HL-60 (cell line): ENCODE measurements around the gene PNRC2.
"Not testable (repeated sequence)": the region's sequence is repeated elsewhere in the genome, so short reads cannot be mapped to it uniquely, and the experiment has no call there.

Source experiments
- POLR2AphosphoS5 ChIP-seq: IDR thresholded peaks from 2 replicates; pipeline ENCODE4 v1.6.1; 2012; ENCODE audit warnings: low read depth
- SPI1 ChIP-seq: IDR thresholded peaks from 2 replicates; pipeline ENCODE4 v1.6.1; 2012; ENCODE audit warnings: low read depth, mild to moderate bottlenecking, borderline replicate concordance
- TF ChIP-seq, protein P1 (sequence below): IDR thresholded peaks from one replicate; pipeline ENCODE4 v1.5.1; 2011; ENCODE audit warnings: low read length, control low read depth, inconsistent platforms; ENCODE audit not compliant: insufficient read depth
- TF ChIP-seq, protein P2 (sequence below): IDR thresholded peaks from 2 replicates; pipeline ENCODE4 v1.6.1; 2012; ENCODE audit warnings: low read depth; ENCODE audit not compliant: insufficient replicate concordance

DNA sequence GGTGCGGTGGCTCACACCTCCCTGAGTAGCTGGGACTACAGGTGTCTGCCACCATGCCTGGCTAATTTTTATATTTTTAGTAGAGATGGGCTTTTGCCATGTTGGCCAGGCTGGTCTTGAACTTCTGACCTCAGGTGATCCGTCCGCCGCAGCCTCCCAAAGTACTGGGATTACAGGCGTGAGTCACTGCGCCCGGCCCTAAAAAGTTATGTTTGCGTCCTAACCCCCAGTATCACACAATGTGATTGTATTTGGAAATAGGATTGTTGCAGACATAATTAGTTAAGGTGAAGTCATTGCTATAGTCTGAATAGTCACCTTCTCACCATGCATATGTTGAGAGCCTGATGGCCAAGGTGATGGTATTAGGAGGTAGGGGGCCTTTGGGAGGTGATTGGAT, 53.2 kb downstream of the PNRC2 start:
- TF ChIP-seq, protein P1, sequence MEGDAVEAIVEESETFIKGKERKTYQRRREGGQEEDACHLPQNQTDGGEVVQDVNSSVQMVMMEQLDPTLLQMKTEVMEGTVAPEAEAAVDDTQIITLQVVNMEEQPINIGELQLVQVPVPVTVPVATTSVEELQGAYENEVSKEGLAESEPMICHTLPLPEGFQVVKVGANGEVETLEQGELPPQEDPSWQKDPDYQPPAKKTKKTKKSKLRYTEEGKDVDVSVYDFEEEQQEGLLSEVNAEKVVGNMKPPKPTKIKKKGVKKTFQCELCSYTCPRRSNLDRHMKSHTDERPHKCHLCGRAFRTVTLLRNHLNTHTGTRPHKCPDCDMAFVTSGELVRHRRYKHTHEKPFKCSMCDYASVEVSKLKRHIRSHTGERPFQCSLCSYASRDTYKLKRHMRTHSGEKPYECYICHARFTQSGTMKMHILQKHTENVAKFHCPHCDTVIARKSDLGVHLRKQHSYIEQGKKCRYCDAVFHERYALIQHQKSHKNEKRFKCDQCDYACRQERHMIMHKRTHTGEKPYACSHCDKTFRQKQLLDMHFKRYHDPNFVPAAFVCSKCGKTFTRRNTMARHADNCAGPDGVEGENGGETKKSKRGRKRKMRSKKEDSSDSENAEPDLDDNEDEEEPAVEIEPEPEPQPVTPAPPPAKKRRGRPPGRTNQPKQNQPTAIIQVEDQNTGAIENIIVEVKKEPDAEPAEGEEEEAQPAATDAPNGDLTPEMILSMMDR = not testable (repeated sequence)
- TF ChIP-seq POLR2AphosphoS5, SPI1: not testable (repeated sequence)
- TF ChIP-seq, protein P2, sequence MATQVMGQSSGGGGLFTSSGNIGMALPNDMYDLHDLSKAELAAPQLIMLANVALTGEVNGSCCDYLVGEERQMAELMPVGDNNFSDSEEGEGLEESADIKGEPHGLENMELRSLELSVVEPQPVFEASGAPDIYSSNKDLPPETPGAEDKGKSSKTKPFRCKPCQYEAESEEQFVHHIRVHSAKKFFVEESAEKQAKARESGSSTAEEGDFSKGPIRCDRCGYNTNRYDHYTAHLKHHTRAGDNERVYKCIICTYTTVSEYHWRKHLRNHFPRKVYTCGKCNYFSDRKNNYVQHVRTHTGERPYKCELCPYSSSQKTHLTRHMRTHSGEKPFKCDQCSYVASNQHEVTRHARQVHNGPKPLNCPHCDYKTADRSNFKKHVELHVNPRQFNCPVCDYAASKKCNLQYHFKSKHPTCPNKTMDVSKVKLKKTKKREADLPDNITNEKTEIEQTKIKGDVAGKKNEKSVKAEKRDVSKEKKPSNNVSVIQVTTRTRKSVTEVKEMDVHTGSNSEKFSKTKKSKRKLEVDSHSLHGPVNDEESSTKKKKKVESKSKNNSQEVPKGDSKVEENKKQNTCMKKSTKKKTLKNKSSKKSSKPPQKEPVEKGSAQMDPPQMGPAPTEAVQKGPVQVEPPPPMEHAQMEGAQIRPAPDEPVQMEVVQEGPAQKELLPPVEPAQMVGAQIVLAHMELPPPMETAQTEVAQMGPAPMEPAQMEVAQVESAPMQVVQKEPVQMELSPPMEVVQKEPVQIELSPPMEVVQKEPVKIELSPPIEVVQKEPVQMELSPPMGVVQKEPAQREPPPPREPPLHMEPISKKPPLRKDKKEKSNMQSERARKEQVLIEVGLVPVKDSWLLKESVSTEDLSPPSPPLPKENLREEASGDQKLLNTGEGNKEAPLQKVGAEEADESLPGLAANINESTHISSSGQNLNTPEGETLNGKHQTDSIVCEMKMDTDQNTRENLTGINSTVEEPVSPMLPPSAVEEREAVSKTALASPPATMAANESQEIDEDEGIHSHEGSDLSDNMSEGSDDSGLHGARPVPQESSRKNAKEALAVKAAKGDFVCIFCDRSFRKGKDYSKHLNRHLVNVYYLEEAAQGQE = not testable (repeated sequence)
